ENCODE results near the gene IL17F.
A peak's percentile ranks its signal among the peaks of the same experiment; 100 is the strongest.
"Not testable (repeated sequence)": the region's sequence is repeated elsewhere in the genome, so short reads cannot be mapped to it uniquely, and the experiment has no call there.

IL17F gene

GRCh38 chr6:52243282-52243893 lies 912 bp downstream of the IL17F start:
- DNase-seq, result no peak

DNA sequence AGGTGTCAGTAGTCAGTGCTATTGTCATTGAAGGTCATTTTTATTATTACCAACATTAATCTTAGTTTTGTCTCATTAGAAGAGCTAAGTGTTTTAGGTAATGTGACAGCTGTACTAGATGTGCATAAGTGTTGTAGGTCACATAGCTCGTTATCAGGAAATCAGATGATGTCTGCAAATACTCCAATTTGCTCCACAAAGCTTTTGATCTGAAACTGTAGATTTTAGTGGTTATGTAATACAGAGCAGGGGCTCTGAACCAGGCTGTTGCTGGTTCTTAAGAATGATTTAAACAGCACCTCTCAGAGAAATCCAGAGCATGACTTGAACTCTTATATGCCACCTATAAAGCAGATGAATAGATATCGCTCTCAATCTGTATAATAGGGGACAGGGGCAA lies 2.5 kb downstream of the IL17F start:
- DNase-seq, result no peak

- DNase-seq, result peak in 1 of 5 experiments; percentile 69
Observed at GRCh38 chr6:52233975-52234823, 10.1 kb downstream of the IL17F start.

GRCh38 chr6:52233005-52233404 lies 11.3 kb downstream of the IL17F start:
- no peak for DNase-seq

GRCh38 chr6:52231406-52232127 lies 12.7 kb downstream of the IL17F start:
- DNase-seq, result peak in 2 of 5 experiments; percentile 58 to 74

GRCh38 chr6:52230685-52231084 lies 13.6 kb downstream of the IL17F start:
- no peak for DNase-seq

- peak in 2 of 5 experiments; percentile 36 to 95 for DNase-seq
Observed at GRCh38 chr6:52227495-52227894, 16.8 kb downstream of the IL17F start.

- peak in 3 of 5 experiments; percentile 4 to 88 (median 14) for DNase-seq
Observed at GRCh38 chr6:52221302-52221701, 23.0 kb downstream of the IL17F start.

DNA sequence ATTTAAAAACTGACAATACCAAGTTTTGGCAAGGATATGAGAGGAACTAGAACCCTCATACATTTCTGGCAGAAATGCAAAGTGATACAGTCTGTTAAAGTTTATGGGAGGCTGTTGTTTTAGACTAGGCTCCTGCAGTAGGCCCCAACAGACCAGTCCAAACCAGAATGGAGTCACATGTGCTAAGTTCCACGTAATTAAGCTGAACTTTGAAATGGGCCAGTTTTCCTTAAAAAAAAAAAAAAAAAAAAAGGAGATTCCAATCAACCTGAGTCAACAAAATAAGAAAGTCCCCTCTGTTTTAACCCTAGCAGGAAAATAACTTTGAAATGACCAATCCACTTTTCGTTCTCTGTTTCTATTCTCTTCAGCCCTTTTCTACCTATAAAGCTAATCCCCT lies 26.5 kb downstream of the IL17F start:
- no peak for DNase-seq

- no peak for DNase-seq
Observed at GRCh38 chr6:52216932-52217575, 27.2 kb downstream of the IL17F start.

DNA sequence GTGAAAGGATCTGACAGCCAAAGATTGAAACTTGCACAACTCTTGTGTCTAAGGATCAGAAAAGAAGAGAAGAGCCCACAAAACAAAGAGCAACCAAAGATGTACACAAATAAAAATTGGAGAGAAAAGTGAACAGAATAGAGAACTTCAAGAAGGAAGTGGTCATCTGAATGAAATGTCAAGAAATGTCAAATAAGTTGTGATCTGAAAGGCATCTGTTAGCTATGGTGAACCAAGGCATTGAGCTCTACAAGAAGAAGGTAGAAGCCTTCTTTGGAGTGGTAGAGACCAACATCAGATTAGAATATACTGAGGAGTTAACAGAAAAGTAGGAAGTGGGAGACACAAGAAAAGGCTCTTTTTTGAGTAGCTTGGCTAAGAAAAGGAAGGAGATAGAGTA lies 28.5 kb downstream of the IL17F start:
- no peak for DNase-seq

GRCh38 chr6:52213127-52213526 lies 31.2 kb downstream of the IL17F start:
- DNase-seq, result peak in 1 of 5 experiments; percentile 57

- DNase-seq, result peak in 1 of 5 experiments; percentile 39
Observed at GRCh38 chr6:52210227-52210626, 34.1 kb downstream of the IL17F start.

GRCh38 chr6:52209770-52210169 lies 34.5 kb downstream of the IL17F start:
- peak in 1 of 5 experiments; percentile 25 for DNase-seq

DNA sequence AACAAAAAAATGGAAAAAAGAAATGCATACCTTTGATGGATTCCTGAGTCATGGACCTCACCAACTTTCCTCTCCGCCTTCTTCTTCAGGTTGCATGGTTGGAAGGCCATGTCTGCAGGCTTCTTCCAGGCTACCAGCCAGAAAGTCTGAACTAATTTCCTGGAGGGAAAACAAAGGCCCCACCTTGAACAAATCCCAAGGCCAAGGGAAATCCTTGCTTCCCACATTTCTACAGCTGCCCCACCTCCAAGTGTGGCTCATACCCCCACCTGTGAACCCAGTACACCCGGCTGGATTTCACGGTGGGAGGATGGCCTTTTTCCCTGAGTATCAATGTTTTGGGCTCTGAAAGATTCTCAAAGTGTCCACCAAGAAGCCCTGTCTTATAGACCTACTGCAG lies 35.7 kb downstream of the IL17F start:
- no peak for DNase-seq

DNA sequence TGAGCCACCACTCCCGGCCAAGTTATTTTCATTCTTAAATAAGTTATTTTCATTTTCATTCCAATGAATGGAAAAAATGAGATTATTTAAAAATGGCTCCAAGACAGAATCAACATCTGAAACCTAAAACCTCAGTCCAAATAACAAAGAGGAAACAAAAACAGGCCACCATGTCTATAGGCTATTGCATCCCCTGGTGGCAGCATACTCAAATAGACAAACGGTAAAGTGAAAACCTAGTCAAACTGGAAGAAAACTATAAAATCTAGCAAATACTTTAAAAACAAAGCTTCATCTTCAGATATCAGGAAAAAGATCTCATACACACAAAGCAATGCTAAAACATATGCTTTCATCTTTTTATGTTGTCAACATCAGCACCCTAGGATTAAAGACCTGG lies 37.2 kb downstream of the IL17F start:
- DNase-seq, result no peak

DNA sequence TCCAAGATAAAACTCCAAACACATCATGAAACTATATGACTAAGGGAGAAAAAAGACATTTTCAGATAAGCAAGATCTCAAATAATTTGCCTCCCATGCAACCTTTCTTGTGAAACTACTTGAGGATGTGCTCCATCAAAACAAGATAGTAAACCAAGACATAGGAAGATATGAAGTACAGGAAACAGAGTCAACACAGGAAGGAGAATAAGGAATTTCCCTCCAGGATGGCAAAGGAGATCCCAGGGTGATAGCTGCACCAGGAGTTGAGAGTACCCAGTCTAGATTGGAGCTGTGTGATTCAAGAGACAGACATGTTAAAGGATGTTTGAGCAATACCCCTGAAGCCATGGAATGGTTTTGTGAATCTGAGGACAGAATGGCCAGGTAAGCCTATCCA lies 42.8 kb downstream of the IL17F start:
- no peak for DNase-seq

GRCh38 chr6:52201046-52201445 lies 43.3 kb downstream of the IL17F start:
- DNase-seq, result no peak

GRCh38 chr6:52200088-52200487 lies 44.2 kb downstream of the IL17F start:
- DNase-seq, result not testable (repeated sequence)

GRCh38 chr6:52195886-52196285 lies 48.4 kb downstream of the IL17F start:
- DNase-seq, result no peak

GRCh38 chr6:52191824-52192223 lies 52.5 kb downstream of the IL17F start:
- no peak for DNase-seq

- DNase-seq, result no peak
Observed at GRCh38 chr6:52190409-52190808, 53.9 kb downstream of the IL17F start.

DNA sequence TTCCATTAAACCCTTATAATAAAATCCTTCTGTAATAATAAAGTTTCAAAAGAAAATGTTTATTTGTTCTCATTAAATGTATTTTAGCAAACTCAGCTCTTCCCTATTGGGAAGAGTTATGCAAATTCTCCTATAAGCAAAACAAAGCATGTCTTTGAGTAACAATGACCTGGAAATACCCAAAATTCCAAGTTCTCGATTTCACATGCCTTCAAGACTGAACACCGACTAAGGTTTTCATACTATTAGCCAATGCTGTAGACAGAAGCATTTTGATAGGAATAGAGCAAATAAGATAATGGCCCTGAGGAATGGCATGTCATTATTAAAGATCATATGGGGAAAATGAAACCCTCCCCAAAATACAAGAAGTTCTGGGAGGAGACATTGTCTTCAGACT lies 54.3 kb downstream of the IL17F start:
- no peak for DNase-seq

Data from T-helper 2 cell (primary cell).